ENCODE measurements around the gene PHC3. TPM values are rescaled to one million over a fixed set of nuclear protein-coding genes. Genes with fewer than 3 reads are reported as not detected.

Gene PHC3
- total and polyA plus RNA-seq, 8 donors = 4.7 to 253 (median 92.5) TPM

GRCh38 chr3:170076715-170077238, 104.8 kb downstream of the PHC3 start:
- H3K4me3 ChIP-seq = no peak overlapping the region
- no peaks in the 10 kb centered on the region for H3K27me3 ChIP-seq
- TF ChIP-seq POLR2AphosphoS5 (IDR thresholded peaks at IDR 0.05) (no peak), EP300 (IDR thresholded peaks at IDR 0.05) (no peak), POLR2A (IDR thresholded peaks at IDR 0.05) (no peak)
- TF ChIP-seq, protein P1, sequence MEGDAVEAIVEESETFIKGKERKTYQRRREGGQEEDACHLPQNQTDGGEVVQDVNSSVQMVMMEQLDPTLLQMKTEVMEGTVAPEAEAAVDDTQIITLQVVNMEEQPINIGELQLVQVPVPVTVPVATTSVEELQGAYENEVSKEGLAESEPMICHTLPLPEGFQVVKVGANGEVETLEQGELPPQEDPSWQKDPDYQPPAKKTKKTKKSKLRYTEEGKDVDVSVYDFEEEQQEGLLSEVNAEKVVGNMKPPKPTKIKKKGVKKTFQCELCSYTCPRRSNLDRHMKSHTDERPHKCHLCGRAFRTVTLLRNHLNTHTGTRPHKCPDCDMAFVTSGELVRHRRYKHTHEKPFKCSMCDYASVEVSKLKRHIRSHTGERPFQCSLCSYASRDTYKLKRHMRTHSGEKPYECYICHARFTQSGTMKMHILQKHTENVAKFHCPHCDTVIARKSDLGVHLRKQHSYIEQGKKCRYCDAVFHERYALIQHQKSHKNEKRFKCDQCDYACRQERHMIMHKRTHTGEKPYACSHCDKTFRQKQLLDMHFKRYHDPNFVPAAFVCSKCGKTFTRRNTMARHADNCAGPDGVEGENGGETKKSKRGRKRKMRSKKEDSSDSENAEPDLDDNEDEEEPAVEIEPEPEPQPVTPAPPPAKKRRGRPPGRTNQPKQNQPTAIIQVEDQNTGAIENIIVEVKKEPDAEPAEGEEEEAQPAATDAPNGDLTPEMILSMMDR (IDR thresholded peaks at IDR 0.05) = no peak
- H3K4me1 ChIP-seq = peaks cover 0 to 17% (median 7%) of the 10 kb centered on the region in 4 donors
- peak in 1 of 2 donors; percentile 31 for DNase-seq
- H3K27ac ChIP-seq = no peak overlapping the region
- no peaks in the 10 kb centered on the region for H3K9me3 ChIP-seq
- peaks cover 0 to 12% (median 0%) of the 10 kb centered on the region in 4 donors for H3K36me3 ChIP-seq
- WGBS, 5 donors = 65 to 78% (median 68%) methylated on average over 6 of the region's 6 CpGs
- intact Hi-C loops (cut with DNase I; ENCODE audit: low total_unique reads) = no loop called here

DNA sequence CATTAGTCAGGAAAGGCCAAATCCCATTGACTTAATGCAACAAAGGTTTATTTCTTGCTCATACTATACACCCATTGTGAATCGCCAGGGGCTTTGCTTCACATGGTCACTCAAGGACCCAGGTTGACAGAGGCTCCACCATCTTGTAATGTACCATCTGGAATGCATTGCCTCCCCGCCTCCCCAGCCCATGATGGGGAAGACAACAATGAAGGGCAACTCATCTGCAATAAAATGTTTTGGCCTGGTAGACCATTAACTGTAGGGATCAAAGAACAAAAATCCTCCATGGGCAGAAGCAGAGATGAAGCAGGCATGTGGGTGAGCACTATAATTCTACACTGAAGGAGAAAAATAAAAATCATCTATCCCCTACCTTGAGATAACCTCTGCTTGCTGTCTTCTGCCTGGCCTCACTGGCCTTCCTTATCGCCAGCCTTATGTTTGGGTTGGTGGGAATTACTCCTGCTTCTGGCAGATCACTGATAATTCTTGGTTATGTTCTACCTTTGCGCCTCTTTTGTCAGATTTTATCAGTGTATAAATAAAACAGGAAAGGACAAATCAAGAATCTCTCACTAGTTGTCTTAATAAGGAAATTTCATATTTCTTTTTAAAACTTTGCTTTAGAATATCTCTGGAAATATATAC, 106.0 kb downstream of the PHC3 start:
- no peaks in the 10 kb centered on the region for H3K27me3 ChIP-seq
- H3K4me1 ChIP-seq = peaks cover 0 to 17% (median 7%) of the 10 kb centered on the region in 4 donors
- peaks cover 0 to 8% (median 0%) of the 10 kb centered on the region in 4 donors for H3K36me3 ChIP-seq
- peaks cover 0 to 6% (median 0%) of the 10 kb centered on the region in 4 donors for H3K9me3 ChIP-seq
- DNase-seq = no peak
- no peak overlapping the region for H3K27ac ChIP-seq
- TF ChIP-seq POLR2AphosphoS5 (IDR thresholded peaks at IDR 0.05) (no peak), EP300 (IDR thresholded peaks at IDR 0.05) (no peak), POLR2A (IDR thresholded peaks at IDR 0.05) (no peak)
- TF ChIP-seq, protein P1 (IDR thresholded peaks at IDR 0.05) = no peak
- intact Hi-C loops (cut with DNase I; ENCODE audit: low total_unique reads) = no loop called here
- no peak overlapping the region for H3K4me3 ChIP-seq
- 66 to 93% (median 82%) methylated on average over 4 of the region's 4 CpGs for WGBS, 5 donors

DNA sequence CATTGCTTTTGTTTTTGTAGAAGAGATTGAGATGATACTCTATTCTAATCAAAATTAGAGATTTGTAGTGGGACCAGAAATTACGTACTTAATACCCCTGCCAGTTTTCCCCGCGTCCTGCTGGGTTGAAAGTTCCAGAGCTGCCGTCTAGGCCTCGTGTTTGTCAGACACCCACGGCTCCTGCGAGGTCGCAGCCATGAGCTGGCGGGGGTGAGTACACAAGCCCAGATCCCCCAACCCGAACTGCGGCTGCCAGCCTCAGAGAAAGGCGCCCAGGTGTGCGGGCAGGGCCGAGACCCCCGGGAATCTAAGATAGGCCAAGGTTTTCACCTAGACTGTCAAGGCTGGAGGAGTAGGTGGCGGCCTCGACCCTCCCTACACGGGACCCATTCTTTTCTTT, 117.4 kb downstream of the PHC3 start:
- 92 to 95% (median 95%) methylated on average over 15 to 18 of the region's 18 CpGs for WGBS, 5 donors
- no peaks in the 10 kb centered on the region for H3K27me3 ChIP-seq
- intact Hi-C loops (cut with DNase I; ENCODE audit: low total_unique reads) = no loop called here
- no peak overlapping the region for H3K27ac ChIP-seq
- TF ChIP-seq EP300 (IDR thresholded peaks at IDR 0.05) (no peak), POLR2A (IDR thresholded peaks at IDR 0.05) (no peak)
- DNase-seq = no peak
- H3K36me3 ChIP-seq = peaks cover 0 to 22% (median 7%) of the 10 kb centered on the region in 4 donors
- H3K4me3 ChIP-seq = no peak overlapping the region
- H3K9me3 ChIP-seq = no peaks in the 10 kb centered on the region
- no peaks in the 10 kb centered on the region for H3K4me1 ChIP-seq

- no peak for DNase-seq
- no peaks in the 10 kb centered on the region for H3K27me3 ChIP-seq
- H3K36me3 ChIP-seq = peaks cover 0 to 22% (median 7%) of the 10 kb centered on the region in 4 donors
- H3K27ac ChIP-seq = no peak overlapping the region
- no peaks in the 10 kb centered on the region for H3K9me3 ChIP-seq
- WGBS, 5 donors = 95 to 97% (median 96%) methylated on average over 15 of the region's 15 CpGs
- H3K4me3 ChIP-seq = no peak overlapping the region
- TF ChIP-seq POLR2AphosphoS5 (IDR thresholded peaks at IDR 0.05) = no peak
- TF ChIP-seq POLR2A (IDR thresholded peaks at IDR 0.05) = no peak
- TF ChIP-seq, protein P1 (IDR thresholded peaks at IDR 0.05) = no peak
- no peak for TF ChIP-seq EP300 (IDR thresholded peaks at IDR 0.05)
- no peaks in the 10 kb centered on the region for H3K4me1 ChIP-seq
- intact Hi-C loops (cut with DNase I; ENCODE audit: low total_unique reads) = no loop called here
These were observed 117.8 kb downstream of the PHC3 start for GRCh38 chr3:170063691-170064090.

- Histone ChIP-seq H3K9me3 (no peaks in the 10 kb centered on the region), H3K4me1 (peaks cover 0 to 8% (median 4%) of the 10 kb centered on the region in 4 donors), H3K27ac (no peak overlapping the region), H3K4me3 (no peak overlapping the region), H3K27me3 (no peaks in the 10 kb centered on the region), H3K36me3 (peaks cover 0 to 22% (median 7%) of the 10 kb centered on the region in 4 donors)
- intact Hi-C loops (cut with DNase I; ENCODE audit: low total_unique reads) = no loop called here
- WGBS, 5 donors = 95 to 98% (median 96%) methylated on average over 16 of the region's 16 CpGs
- TF ChIP-seq EP300 (IDR thresholded peaks at IDR 0.05) (no peak), POLR2A (IDR thresholded peaks at IDR 0.05) (no peak), POLR2AphosphoS5 (IDR thresholded peaks at IDR 0.05) (no peak)
- TF ChIP-seq, protein P1 (IDR thresholded peaks at IDR 0.05) = no peak
- DNase-seq = no peak
These were observed 118.8 kb downstream of the PHC3 start for GRCh38 chr3:170062769-170063168.
